Thyroid gland (tissue), 4 donors: ENCODE data around the gene CHMP4B.
A peak's percentile ranks its signal among the peaks of the same experiment; 100 is the strongest.

Experiments used
- CTCF ChIP-seq, 6 experiments: fragments of 200-600 bp in 3 of 6; fragments of 450-650 bp in 3 of 6; sonication (generic) in 3 of 6; IDR thresholded peaks; one replicate each; pipeline ENCODE4 v1.5.1; 2016 to 2019; ENCODE audit warnings: antibody characterized with exemption in 6 of 6, mild to moderate bottlenecking in 2 of 6, inconsistent platforms in 1 of 6, moderate library complexity in 1 of 6
- POLR2A ChIP-seq, 2 donors: fragments of 450-650 bp; IDR thresholded peaks; one replicate each; pipeline ENCODE4 v1.6.1; 2017; ENCODE audit warnings: antibody characterized with exemption in 2 of 2, mild to moderate bottlenecking in 2 of 2, moderate library complexity in 1 of 2

- TF ChIP-seq CTCF (IDR thresholded peaks at IDR 0.05): peak; percentile 31 to 73 (median 60)
- no peak for TF ChIP-seq POLR2A (IDR thresholded peaks at IDR 0.05)
Observed at GRCh38 chr20:33862709-33863403, 51.7 kb downstream of the CHMP4B start.
